HG03060 (cell line): Measurements from ENCODE around the gene JPH4.
"Not testable (repeated sequence)": the region's sequence is repeated elsewhere in the genome, so short reads cannot be mapped to it uniquely, and the experiment has no call there.

ENCODE experiments used
- ATAC-seq: cut with Tn5 transposase; IDR thresholded peaks from one replicate; pipeline ENCODE4 v1.9.1; 2021; ENCODE audit warnings: low read depth, moderate number of reproducible peaks; ENCODE audit not compliant: unreplicated experiment

The JPH4 gene

GRCh38 chr14:23551266-23552028, 27.1 kb downstream of the JPH4 start, which contains the start of gene ZFHX2:
Gene ZFHX2, minus strand, starts transcription at chr14:23551765. Its CDS starts 16,440 bp downstream, at chr14:23535325.
- no peak for ATAC-seq

- no peak for ATAC-seq
Observed at GRCh38 chr14:23550812-23551265, 27.8 kb downstream of the JPH4 start.

GRCh38 chr14:23550131-23550811, 28.3 kb downstream of the JPH4 start:
- ATAC-seq: no peak

GRCh38 chr14:23548351-23549318, 30.0 kb downstream of the JPH4 start:
- no peak for ATAC-seq

- ATAC-seq: no peak
Observed at GRCh38 chr14:23547924-23548323, 30.7 kb downstream of the JPH4 start.

GRCh38 chr14:23546450-23547035, 32.0 kb downstream of the JPH4 start:
- no peak for ATAC-seq

GRCh38 chr14:23545740-23546365, 32.7 kb downstream of the JPH4 start:
- no peak for ATAC-seq

- no peak for ATAC-seq
Observed at GRCh38 chr14:23544511-23545447, 33.8 kb downstream of the JPH4 start.

- no peak for ATAC-seq
Observed at GRCh38 chr14:23543403-23543802, 35.2 kb downstream of the JPH4 start.

GRCh38 chr14:23542261-23542660, 36.3 kb downstream of the JPH4 start:
- no peak for ATAC-seq

- no peak for ATAC-seq
Observed at GRCh38 chr14:23540141-23540469, 38.5 kb downstream of the JPH4 start.

GRCh38 chr14:23539248-23540140, 39.1 kb downstream of the JPH4 start:
- ATAC-seq: no peak

GRCh38 chr14:23538785-23539184, 39.8 kb downstream of the JPH4 start:
- ATAC-seq: no peak

- no peak for ATAC-seq
Observed at GRCh38 chr14:23538050-23538718, 40.4 kb downstream of the JPH4 start.

GRCh38 chr14:23537351-23538049, 41.1 kb downstream of the JPH4 start:
- no peak for ATAC-seq

GRCh38 chr14:23536906-23537305, 41.7 kb downstream of the JPH4 start:
- not testable (repeated sequence) for ATAC-seq

GRCh38 chr14:23536494-23536893, 42.1 kb downstream of the JPH4 start:
- no peak for ATAC-seq
